Measurements from ENCODE around the gene PLA2G2C.
A peak's percentile ranks its signal among the peaks of the same experiment; 100 is the strongest.

The PLA2G2C gene

DNA sequence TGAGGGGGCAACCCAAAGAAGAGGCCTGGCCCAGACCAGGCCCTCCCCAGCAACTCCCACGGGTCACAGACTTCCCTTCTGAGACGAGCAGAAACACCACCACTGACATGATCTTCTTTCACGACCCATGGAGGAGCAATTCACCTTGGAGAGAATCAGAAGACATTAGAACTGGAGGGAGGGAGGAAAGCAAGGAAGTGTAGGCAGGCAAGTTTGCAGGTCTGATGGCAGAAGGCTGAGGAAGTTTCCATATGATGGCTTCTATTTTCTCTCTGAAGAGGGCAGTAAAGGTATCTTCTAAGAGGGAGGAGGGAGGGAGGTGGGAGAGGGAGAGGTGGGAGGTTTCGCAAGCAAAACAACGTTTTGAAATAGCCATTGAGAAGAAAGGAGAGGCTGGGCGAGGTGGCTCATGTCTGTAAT, 1.8 kb downstream of the PLA2G2C start:
- H3K4me3 ChIP-seq (ENCODE audit: low read depth in 1 of 2, low read length in 2 of 2): no peak overlapping the region
- H2AFZ ChIP-seq (ENCODE audit: low read depth, low read length): no peak overlapping the region
- peaks cover 46% of the 10 kb centered on the region for H3K4me1 ChIP-seq (ENCODE audit: insufficient read depth, low read length)
- H3K79me2 ChIP-seq (ENCODE audit: insufficient read depth, low read length): no peaks in the 10 kb centered on the region
- no peaks in the 10 kb centered on the region for H3K9me3 ChIP-seq (ENCODE audit: insufficient read depth, low read length, severe bottlenecking)
- no peak for ATAC-seq (ENCODE audit: insufficient read depth, low read depth)
- no peak overlapping the region for H3K9ac ChIP-seq (ENCODE audit: low read depth, low read length)
- no peak overlapping the region; the same call in 1 of the 2 replicates for H3K27ac ChIP-seq (ENCODE audit: low read length)
- H3K4me2 ChIP-seq (ENCODE audit: insufficient read depth, low read length): no peak overlapping the region
- H4K20me1 ChIP-seq (ENCODE audit: insufficient read depth, low read length): no peaks in the 10 kb centered on the region
- peak; percentile 26 for TF ChIP-seq CTCF (IDR thresholded peaks at IDR 0.05; ENCODE audit: borderline replicate concordance, extremely low read depth, low read length, poor library complexity, severe bottlenecking)
- no peak for TF ChIP-seq EZH2 (IDR thresholded peaks at IDR 0.05; ENCODE audit: borderline replicate concordance, low read depth, low read length, severe bottlenecking)
- H3K36me3 ChIP-seq (ENCODE audit: insufficient read depth, low read length): no peaks in the 10 kb centered on the region
- no peak for DNase-seq
- H3K27me3 ChIP-seq (ENCODE audit: insufficient read depth, low read length, poor library complexity): no peaks in the 10 kb centered on the region

DNA sequence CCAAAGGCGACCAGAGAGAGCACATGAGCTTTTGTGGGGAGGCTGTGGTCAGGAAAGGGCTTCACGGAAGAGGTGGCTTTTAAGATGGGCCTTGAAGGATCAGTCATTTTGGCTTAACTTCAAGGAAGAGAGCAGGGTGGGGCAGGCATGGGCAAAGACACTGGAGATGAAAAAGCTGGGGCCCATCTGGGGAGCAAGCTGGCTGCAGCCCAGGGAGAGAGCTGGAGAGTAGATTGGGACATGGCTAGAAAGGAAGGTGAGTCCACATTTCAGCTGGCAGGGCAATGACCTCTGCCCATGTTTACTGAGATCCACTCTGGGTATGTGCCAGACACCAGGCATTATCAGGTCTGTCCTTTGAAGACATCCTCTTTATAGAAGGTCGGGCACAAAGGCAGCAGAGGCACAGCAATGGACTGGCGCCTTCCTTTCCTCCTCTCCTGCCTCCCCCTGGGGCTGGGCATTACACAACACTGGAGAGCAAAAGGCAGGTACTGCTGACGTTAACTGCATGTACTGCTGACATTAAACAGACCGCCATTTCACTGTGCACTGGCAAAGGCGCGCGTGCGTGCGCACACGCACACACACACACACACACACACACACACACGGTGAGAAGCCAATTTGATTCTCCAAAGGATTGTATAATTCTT, 2.6 kb downstream of the PLA2G2C start:
- Histone ChIP-seq H3K9ac (ENCODE audit: low read depth, low read length) (no peak overlapping the region), H3K36me3 (ENCODE audit: insufficient read depth, low read length) (no peaks in the 10 kb centered on the region), H4K20me1 (ENCODE audit: insufficient read depth, low read length) (no peaks in the 10 kb centered on the region), H2AFZ (ENCODE audit: low read depth, low read length) (no peak overlapping the region), H3K4me3 (ENCODE audit: low read depth in 1 of 2, low read length in 2 of 2) (no peak overlapping the region), H3K4me2 (ENCODE audit: insufficient read depth, low read length) (no peak overlapping the region), H3K79me2 (ENCODE audit: insufficient read depth, low read length) (no peaks in the 10 kb centered on the region), H3K27me3 (ENCODE audit: insufficient read depth, low read length, poor library complexity) (no peaks in the 10 kb centered on the region), H3K27ac (ENCODE audit: low read length) (no peak overlapping the region), H3K9me3 (ENCODE audit: insufficient read depth, low read length, severe bottlenecking) (no peaks in the 10 kb centered on the region), H3K4me1 (ENCODE audit: insufficient read depth, low read length) (peaks cover 41% of the 10 kb centered on the region)
- no peak for TF ChIP-seq EZH2 (IDR thresholded peaks at IDR 0.05; ENCODE audit: borderline replicate concordance, low read depth, low read length, severe bottlenecking)
- no peak for TF ChIP-seq CTCF (IDR thresholded peaks at IDR 0.05; ENCODE audit: borderline replicate concordance, extremely low read depth, low read length, poor library complexity, severe bottlenecking)
- ATAC-seq (ENCODE audit: insufficient read depth, low read depth): no peak
- no peak for DNase-seq

GRCh38 chr1:20183035-20183434, 3.3 kb downstream of the PLA2G2C start:
- Histone ChIP-seq H3K9ac (ENCODE audit: low read depth, low read length) (no peak overlapping the region), H4K20me1 (ENCODE audit: insufficient read depth, low read length) (no peaks in the 10 kb centered on the region), H3K36me3 (ENCODE audit: insufficient read depth, low read length) (no peaks in the 10 kb centered on the region), H3K4me1 (ENCODE audit: insufficient read depth, low read length) (peaks cover 34% of the 10 kb centered on the region), H3K27me3 (ENCODE audit: insufficient read depth, low read length, poor library complexity) (no peaks in the 10 kb centered on the region), H3K4me3 (ENCODE audit: low read depth in 1 of 2, low read length in 2 of 2) (no peak overlapping the region), H3K9me3 (ENCODE audit: insufficient read depth, low read length, severe bottlenecking) (no peaks in the 10 kb centered on the region), H3K4me2 (ENCODE audit: insufficient read depth, low read length) (no peak overlapping the region), H2AFZ (ENCODE audit: low read depth, low read length) (no peak overlapping the region), H3K27ac (ENCODE audit: low read length) (no peak overlapping the region), H3K79me2 (ENCODE audit: insufficient read depth, low read length) (no peaks in the 10 kb centered on the region)
- ATAC-seq (ENCODE audit: insufficient read depth, low read depth) (no peak), DNase-seq (no peak)
- TF ChIP-seq CTCF (IDR thresholded peaks at IDR 0.05; ENCODE audit: borderline replicate concordance, extremely low read depth, low read length, poor library complexity, severe bottlenecking) (no peak), EZH2 (IDR thresholded peaks at IDR 0.05; ENCODE audit: borderline replicate concordance, low read depth, low read length, severe bottlenecking) (no peak)
